Ishikawa (cell line): ENCODE measurements around the gene ZNF853.

Experiments used
- CEBPB ChIP-seq: IDR thresholded peaks from 2 replicates; pipeline ENCODE4 v1.6.1; 2012
- CREB1 ChIP-seq: IDR thresholded peaks from 2 replicates; pipeline ENCODE4 v1.6.1; 2012; ENCODE audit warnings: low read depth
- EP300 ChIP-seq: IDR thresholded peaks from 2 replicates; pipeline ENCODE4 v1.6.1; 2012; ENCODE audit warnings: borderline replicate concordance
- REST ChIP-seq: IDR thresholded peaks from 2 replicates; pipeline ENCODE4 v1.6.1; 2012; ENCODE audit warnings: low read depth, mild to moderate bottlenecking
- USF1 ChIP-seq: IDR thresholded peaks from 2 replicates; pipeline ENCODE4 v1.6.1; 2012
- ZBTB7A ChIP-seq: IDR thresholded peaks from 2 replicates; pipeline ENCODE4 v1.6.1; 2012; ENCODE audit warnings: low read depth
- TF ChIP-seq, protein P1 (sequence below): IDR thresholded peaks from 2 replicates; pipeline ENCODE4 v1.6.1; 2012

DNA sequence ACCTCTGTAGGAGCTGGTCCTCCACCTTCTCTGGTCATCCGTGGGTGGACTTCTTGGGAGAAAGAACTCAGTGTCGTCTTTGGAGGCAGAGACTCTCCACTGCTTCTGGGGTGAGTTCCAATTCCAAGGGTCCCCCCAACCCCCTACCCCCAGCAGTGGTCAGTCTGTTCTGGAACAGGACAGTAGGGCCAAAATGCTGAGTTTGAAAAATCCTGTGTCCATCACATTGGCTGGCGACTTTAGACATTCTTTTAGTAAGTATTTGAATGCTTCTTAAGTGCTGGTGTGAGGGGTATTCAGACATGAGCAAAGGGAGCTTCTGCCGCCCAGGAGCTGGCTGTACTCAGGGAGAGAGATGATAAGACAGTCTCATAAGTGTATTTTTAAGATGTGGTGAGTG, 23.6 kb downstream of the ZNF853 start:
- no peak for TF ChIP-seq CEBPB
- TF ChIP-seq USF1: no peak
- no peak for TF ChIP-seq REST
- TF ChIP-seq ZBTB7A: no peak
- no peak for TF ChIP-seq CREB1
- TF ChIP-seq, protein P1, sequence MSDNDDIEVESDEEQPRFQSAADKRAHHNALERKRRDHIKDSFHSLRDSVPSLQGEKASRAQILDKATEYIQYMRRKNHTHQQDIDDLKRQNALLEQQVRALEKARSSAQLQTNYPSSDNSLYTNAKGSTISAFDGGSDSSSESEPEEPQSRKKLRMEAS: no peak
- no peak for TF ChIP-seq EP300
